ENCODE results near the gene TAOK3. TPM values are rescaled to one million over a fixed set of nuclear protein-coding genes. Genes with fewer than 3 reads are reported as not detected.

Gene TAOK3
- total and polyA plus RNA-seq, 2 of the 8 experiments (the other 6 are each of a cell fraction or from before 2014, with no cell fraction given): 5.2 to 9.3 TPM

DNA sequence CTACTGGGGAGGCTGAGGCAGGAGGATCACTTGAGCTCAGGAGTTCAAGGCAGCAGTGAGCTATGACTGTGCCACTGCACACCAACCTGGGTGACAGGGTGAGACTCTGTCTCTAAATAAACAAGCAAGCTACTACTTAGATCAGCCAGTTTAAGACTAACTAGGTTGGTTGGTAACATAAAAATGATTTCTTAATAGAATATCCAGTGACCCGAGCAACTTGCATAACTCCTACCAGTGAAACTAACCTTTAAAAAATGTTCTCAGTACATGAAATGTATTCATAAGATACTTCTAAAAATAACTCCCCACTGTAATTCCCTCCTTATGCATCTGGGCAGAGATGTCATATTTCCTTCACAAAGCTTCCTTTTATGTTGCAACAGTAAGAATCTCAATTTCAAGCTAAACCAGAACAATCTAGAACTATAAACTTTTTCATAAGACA lies 15.9 kb downstream of the TAOK3 start:
- Histone ChIP-seq H3K18ac (ENCODE audit: extremely low read depth, low read length) (no peak overlapping the region), H3K9me3 (ENCODE audit: insufficient read depth in 2 of 2, low read depth in 1 of 2, low read length in 1 of 2) (no peaks in the 10 kb centered on the region), H2AK5ac (ENCODE audit: low read depth, low read length) (no peak overlapping the region), H2BK5ac (ENCODE audit: low read depth, low read length) (no peak overlapping the region), H2AFZ (ENCODE audit: low read length) (no peak overlapping the region), H3K14ac (ENCODE audit: insufficient read length) (no peak overlapping the region), H3K4me2 (ENCODE audit: insufficient read depth in 1 of 2, low read depth in 2 of 2, low read length in 2 of 2) (no peak overlapping the region), H3K79me2 (ENCODE audit: control insufficient read depth in 1 of 2, insufficient read depth in 2 of 2, low read length in 2 of 2) (no peaks in the 10 kb centered on the region), H3K9ac (replicated peaks in 1 of 4; ENCODE audit: extremely low read depth in 1 of 4, low read depth in 3 of 4, low read length in 3 of 4) (no peak overlapping the region), H3K27me3 (replicated peaks in 1 of 4; ENCODE audit: control insufficient read depth in 3 of 4, extremely low read depth in 1 of 4, insufficient read depth in 3 of 4, low read length in 3 of 4) (no peaks in the 10 kb centered on the region), H3K27ac (ENCODE audit: low read depth, low read length) (no peak overlapping the region), H3K4ac (replicated peaks; ENCODE audit: insufficient read length, low read depth, low read length) (no peak overlapping the region), H3K23ac (ENCODE audit: insufficient read length) (no peak overlapping the region), H2BK20ac (ENCODE audit: low read length) (no peak overlapping the region), H2BK15ac (ENCODE audit: low read length) (no peak overlapping the region), H2BK12ac (ENCODE audit: low read depth, low read length) (no peak overlapping the region), H4K91ac (replicated peaks; ENCODE audit: insufficient read length, low read length) (no peak overlapping the region), H3K79me1 (ENCODE audit: low read depth, low read length) (no peaks in the 10 kb centered on the region), H3K4me1 (replicated peaks in 1 of 4; ENCODE audit: control insufficient read depth in 3 of 4, insufficient read depth in 4 of 4, low read length in 3 of 4) (no peaks in the 10 kb centered on the region), H3K23me2 (ENCODE audit: low read depth, low read length) (no peaks in the 10 kb centered on the region), H4K8ac (ENCODE audit: extremely low read depth, insufficient read depth, low read length) (no peak overlapping the region), H2BK120ac (replicated peaks; ENCODE audit: low read depth, low read length) (no peak overlapping the region), H4K20me1 (replicated peaks in 1 of 2; ENCODE audit: control insufficient read depth in 1 of 2, insufficient read depth in 2 of 2, low read length in 2 of 2) (no peaks in the 10 kb centered on the region), H3K4me3 (ENCODE audit: extremely low read depth in 1 of 4, insufficient read depth in 2 of 4, low read depth in 3 of 4, low read length in 4 of 4) (no peak overlapping the region), H4K5ac (ENCODE audit: insufficient read length, low read depth, low read length) (no peak overlapping the region), H3K56ac (replicated peaks; ENCODE audit: insufficient read length, low read depth, low read length) (no peak overlapping the region), H3K36me3 (ENCODE audit: control insufficient read depth in 2 of 4, insufficient read depth in 4 of 4, low read length in 3 of 4) (no peaks in the 10 kb centered on the region)
- ChIA-PET POLR2A (ENCODE audit: partially characterized antibody) (interaction anchor here (0.6 kb wide), 3 partner anchors 29 to 223 kb away, joined by 3 to 5 read pairs (median 3); no protein-coding TSS in a partner anchor), CTCF (ENCODE audit: partially characterized antibody) (interaction anchor here (0.7 to 3.1 kb wide), 6 partner anchors 10 to 482 kb away, joined by 3 to 12 read pairs (median 4); no protein-coding TSS in a partner anchor)
- DNase-seq (ENCODE audit: low read depth in 1 of 2, low spot score in 2 of 2): no peak
- no peak for FAIRE-seq
- WGBS, 2 experiments (ENCODE audit: extremely low coverage in 1 of 2, insufficient coverage in 1 of 2, insufficient read length in 1 of 2, insufficient replicate concordance in 2 of 2, low coverage in 1 of 2, low lambda C conversion rate in 2 of 2, missing lambda C conversion rate in 1 of 2): 85% methylated on average over 1 of the region's 1 CpG; no CpG with 5 or more reads in 1 of the 2 experiments
- TF ChIP-seq SP2 (IDR thresholded peaks at IDR 0.05; ENCODE audit: low read length) (no peak), JUND (IDR thresholded peaks at IDR 0.05; ENCODE audit: low read length) (no peak), NRF1 (IDR thresholded peaks at IDR 0.05; ENCODE audit: low read depth, low read length) (no peak), BACH1 (IDR thresholded peaks at IDR 0.05; ENCODE audit: low read length) (no peak), POLR2A (IDR thresholded peaks at IDR 0.05; ENCODE audit: control extremely low read depth in 1 of 2, low read depth in 2 of 2, low read length in 2 of 2) (no peak), TBP (IDR thresholded peaks at IDR 0.05; ENCODE audit: low read depth, low read length) (no peak), CHD2 (IDR thresholded peaks at IDR 0.05; ENCODE audit: low read length) (no peak), SIX5 (IDR thresholded peaks at IDR 0.05; ENCODE audit: low read depth, low read length) (no peak)
- TF ChIP-seq, protein P1, sequence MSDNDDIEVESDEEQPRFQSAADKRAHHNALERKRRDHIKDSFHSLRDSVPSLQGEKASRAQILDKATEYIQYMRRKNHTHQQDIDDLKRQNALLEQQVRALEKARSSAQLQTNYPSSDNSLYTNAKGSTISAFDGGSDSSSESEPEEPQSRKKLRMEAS (IDR thresholded peaks at IDR 0.05): no peak
